IPS-18a (cell line): ENCODE measurements around the gene DAND5.

Experiments used
- H3K27ac ChIP-seq: one replicate; pipeline ENCODE4 v1.5.1; 2013; ENCODE audit warnings: low read length
- H3K27me3 ChIP-seq: one replicate; pipeline ENCODE4 v1.6.1; 2013; ENCODE audit warnings: mild to moderate bottlenecking, low read length; ENCODE audit not compliant: control insufficient read depth, insufficient read depth
- H3K36me3 ChIP-seq: one replicate; pipeline ENCODE4 v1.6.1; 2013; ENCODE audit warnings: low read depth, low read length; ENCODE audit not compliant: control insufficient read depth
- H3K4me1 ChIP-seq: one replicate; pipeline ENCODE4 v1.6.1; 2013; ENCODE audit warnings: low read depth, low read length; ENCODE audit not compliant: control insufficient read depth
- H3K4me3 ChIP-seq: one replicate; pipeline ENCODE4 v1.5.1; 2013; ENCODE audit warnings: low read length
- H3K9ac ChIP-seq: one replicate; pipeline ENCODE4 v1.6.1; 2013; ENCODE audit warnings: mild to moderate bottlenecking, low read length, moderate library complexity
- H3K9me3 ChIP-seq: one replicate; pipeline ENCODE4 v1.6.1; 2013; ENCODE audit warnings: low read depth, low read length; ENCODE audit not compliant: control insufficient read depth

The DAND5 gene

GRCh38 chr19:13023656-13024055 is 54.3 kb downstream of the DAND5 start:
- Histone ChIP-seq H3K4me3 (no peak overlapping the region), H3K27me3 (peaks cover 100% of the 10 kb centered on the region), H3K9me3 (no peaks in the 10 kb centered on the region), H3K9ac (no peak overlapping the region), H3K4me1 (peaks cover 14% of the 10 kb centered on the region), H3K36me3 (no peaks in the 10 kb centered on the region), H3K27ac (no peak overlapping the region)
